Mesenchymal stem cell (in vitro differentiated cells and primary cell): ENCODE results near the gene JMJD6.

Experiments used
- DNase-seq: peaks from one replicate; pipeline ENCODE4 v3.0.0-alpha.2; 2013
- H2AFZ ChIP-seq: one replicate; pipeline ENCODE4 v1.6.1; 2013; ENCODE audit warnings: low read depth, mild to moderate bottlenecking, control low read depth, inconsistent platforms, low read length, moderate library complexity
- H2AK5ac ChIP-seq: 2 replicates; pipeline ENCODE4 v1.6.1; 2013; ENCODE audit warnings: low read length, moderate library complexity, mild to moderate bottlenecking, inconsistent platforms; ENCODE audit not compliant: severe bottlenecking
- H2BK120ac ChIP-seq: one replicate; pipeline ENCODE4 v1.6.1; 2013; ENCODE audit warnings: low read depth, mild to moderate bottlenecking, inconsistent platforms, low read length, moderate library complexity
- H2BK12ac ChIP-seq, 2 experiments: one replicate each; pipeline ENCODE4 v1.6.1; 2013; ENCODE audit warnings: inconsistent platforms in 2 of 2, low read length in 2 of 2, mild to moderate bottlenecking in 2 of 2, moderate library complexity in 2 of 2, control low read depth in 1 of 2
- H2BK15ac ChIP-seq: one replicate; pipeline ENCODE4 v1.6.1; 2013; ENCODE audit warnings: mild to moderate bottlenecking, low read depth, inconsistent platforms; ENCODE audit not compliant: poor library complexity, severe bottlenecking
- H2BK5ac ChIP-seq: 2 replicates; pipeline ENCODE4 v1.6.1; 2013; ENCODE audit warnings: low read depth, mild to moderate bottlenecking, low read length, control low read depth, inconsistent platforms; ENCODE audit not compliant: poor library complexity, severe bottlenecking
- H3K14ac ChIP-seq, 2 experiments: one replicate each; pipeline ENCODE4 v1.6.1; 2013; ENCODE audit warnings: inconsistent platforms in 2 of 2, low read length in 2 of 2, control low read depth in 1 of 2, mild to moderate bottlenecking in 1 of 2, moderate library complexity in 1 of 2
- H3K18ac ChIP-seq, 2 experiments: one replicate each; pipeline ENCODE4 v1.6.1; 2013; ENCODE audit warnings: inconsistent platforms in 2 of 2, low read length in 2 of 2, control low read depth in 1 of 2, low read depth in 1 of 2, mild to moderate bottlenecking in 1 of 2
- H3K23ac ChIP-seq, 2 experiments: one replicate each; pipeline ENCODE4 v1.6.1; 2013; ENCODE audit warnings: inconsistent platforms in 2 of 2, low read length in 2 of 2, mild to moderate bottlenecking in 2 of 2, moderate library complexity in 2 of 2, control low read depth in 1 of 2
- H3K27ac ChIP-seq: 2 replicates; pipeline ENCODE4 v1.5.1; 2013; ENCODE audit warnings: mild to moderate bottlenecking, moderate library complexity, low read length, control low read depth, inconsistent platforms; ENCODE audit not compliant: poor library complexity, severe bottlenecking
- H3K27me3 ChIP-seq, 2 experiments: 2 replicates each; pipeline versions ENCODE4 v1.6.1 to v1.7.0; 2013; ENCODE audit warnings: low read length in 2 of 2, mild to moderate bottlenecking in 2 of 2, moderate library complexity in 2 of 2, control low read depth in 1 of 2, inconsistent platforms in 1 of 2; ENCODE audit not compliant: control insufficient read depth in 1 of 2, insufficient read depth in 1 of 2
- H3K36me3 ChIP-seq, 2 experiments: 2 replicates each; pipeline versions ENCODE4 v1.6.1 to v1.7.0; 2013; ENCODE audit warnings: low read length in 2 of 2, control low read depth in 1 of 2, inconsistent platforms in 1 of 2, low read depth in 1 of 2, mild to moderate bottlenecking in 1 of 2; ENCODE audit not compliant: insufficient read depth in 2 of 2, control insufficient read depth in 1 of 2
- H3K4ac ChIP-seq, 2 experiments: one replicate each; pipeline ENCODE4 v1.6.1; 2013; ENCODE audit warnings: inconsistent platforms in 2 of 2, low read length in 2 of 2, mild to moderate bottlenecking in 2 of 2, moderate library complexity in 2 of 2, control low read depth in 1 of 2, low read depth in 1 of 2
- H3K4me1 ChIP-seq: 2 replicates; pipeline ENCODE4 v1.6.1; 2013; ENCODE audit warnings: low read depth, low read length, control low read depth; ENCODE audit not compliant: control insufficient read depth, insufficient read depth
- H3K4me2 ChIP-seq: 2 replicates; pipeline ENCODE4 v1.6.1; 2013; ENCODE audit warnings: low read length, mild to moderate bottlenecking, inconsistent platforms; ENCODE audit not compliant: poor library complexity, severe bottlenecking
- H3K4me3 ChIP-seq, 2 experiments: 2 replicates each; pipeline versions ENCODE4 v1.5.1 to v1.7.0; 2013; ENCODE audit warnings: low read length in 2 of 2, mild to moderate bottlenecking in 2 of 2, control low read depth in 1 of 2, low read depth in 1 of 2; ENCODE audit not compliant: insufficient read depth in 1 of 2
- H3K79me1 ChIP-seq: replicated peaks from 2 replicates; pipeline ENCODE4 v1.6.1; 2013; ENCODE audit warnings: mild to moderate bottlenecking, control low read depth, low read length, inconsistent platforms; ENCODE audit not compliant: poor library complexity, severe bottlenecking
- H3K9ac ChIP-seq: 2 replicates; pipeline ENCODE4 v1.7.0; 2013; ENCODE audit warnings: mild to moderate bottlenecking, low read length, moderate library complexity
- H3K9me3 ChIP-seq: 2 replicates; pipeline ENCODE4 v1.7.0; 2013; ENCODE audit warnings: mild to moderate bottlenecking, low read length; ENCODE audit not compliant: control insufficient read depth
- H4K8ac ChIP-seq: one replicate; pipeline ENCODE4 v1.6.1; 2013; ENCODE audit warnings: inconsistent platforms, mild to moderate bottlenecking, low read length, moderate library complexity
- H4K91ac ChIP-seq: one replicate; pipeline ENCODE4 v1.6.1; 2013; ENCODE audit warnings: mild to moderate bottlenecking, low read length, inconsistent platforms
- WGBS: methylation state at CpG from one replicate; pipeline ENCODE4 v1.1.7; 2013; ENCODE audit warnings: mixed read lengths; 5-methylcytosine and 5-hydroxymethylcytosine counted together

JMJD6 gene

GRCh38 chr17:76672892-76673291 is 53.5 kb downstream of the JMJD6 start:
- Histone ChIP-seq H3K4me2 (no peak overlapping the region), H3K23ac (no peak overlapping the region), H3K4ac (no peak overlapping the region), H4K8ac (no peak overlapping the region), H4K91ac (no peak overlapping the region), H3K14ac (no peak overlapping the region), H3K27me3 (no peaks in the 10 kb centered on the region), H2BK12ac (no peak overlapping the region), H2BK15ac (no peak overlapping the region), H3K4me3 (no peak overlapping the region), H3K4me1 (peaks cover 11% of the 10 kb centered on the region), H2BK5ac (no peak overlapping the region), H3K36me3 (peaks cover 26 to 36% of the 10 kb centered on the region in 2 experiments), H3K9me3 (no peaks in the 10 kb centered on the region), H2AFZ (no peak overlapping the region), H2AK5ac (no peak overlapping the region), H3K27ac (no peak overlapping the region), H3K18ac (no peak overlapping the region), H3K9ac (no peak overlapping the region), H3K79me1 (peaks cover 2% of the 10 kb centered on the region), H2BK120ac (no peak overlapping the region)
- DNase-seq, result no peak
- WGBS, result 97% methylated on average over 3 of the region's 3 CpGs

GRCh38 chr17:76672270-76672851 is 54.0 kb downstream of the JMJD6 start:
- Histone ChIP-seq H4K91ac (no peak overlapping the region), H2BK120ac (peak overlapping the region; percentile 55), H4K8ac (peak overlapping the region; percentile 95), H3K4me2 (peak overlapping the region; percentile 91), H3K27ac (peak overlapping the region; percentile 94), H3K14ac (peak overlapping the region in 1 of 2 experiments; percentile 45), H3K23ac (no peak overlapping the region), H3K4me1 (peaks cover 12% of the 10 kb centered on the region), H2BK12ac (no peak overlapping the region), H3K4ac (peak overlapping the region in 1 of 2 experiments; percentile 73), H3K18ac (peak overlapping the region; percentile 59 to 77), H3K9me3 (no peaks in the 10 kb centered on the region), H3K79me1 (peaks cover 2% of the 10 kb centered on the region), H3K4me3 (peak overlapping the region in 1 of 2 experiments; percentile 83), H3K9ac (peak overlapping the region; percentile 90), H2BK15ac (no peak overlapping the region), H2AK5ac (no peak overlapping the region), H3K27me3 (peaks cover 0 to 2% of the 10 kb centered on the region in 2 experiments), H2BK5ac (peak overlapping the region; percentile 69), H2AFZ (no peak overlapping the region), H3K36me3 (peaks cover 20 to 31% of the 10 kb centered on the region in 2 experiments)
- WGBS, result 68% methylated on average over 12 of the region's 13 CpGs
- DNase-seq, result no peak

GRCh38 chr17:76671912-76672262 is 54.5 kb downstream of the JMJD6 start:
- no peak overlapping the region for H3K23ac ChIP-seq
- H4K91ac ChIP-seq, result no peak overlapping the region
- H3K9ac ChIP-seq, result peak overlapping the region; percentile 90
- peak overlapping the region; percentile 94 for H3K27ac ChIP-seq
- H4K8ac ChIP-seq, result peak overlapping the region; percentile 95
- H2BK12ac ChIP-seq, result no peak overlapping the region
- peaks cover 0 to 4% of the 10 kb centered on the region in 2 experiments for H3K27me3 ChIP-seq
- no peak overlapping the region for H2AFZ ChIP-seq
- 1% methylated on average over 19 of the region's 19 CpGs for WGBS
- peaks cover 13% of the 10 kb centered on the region for H3K4me1 ChIP-seq
- H2AK5ac ChIP-seq, result no peak overlapping the region
- no peak overlapping the region for H2BK15ac ChIP-seq
- peak overlapping the region; percentile 44 to 83 for H3K4me3 ChIP-seq
- DNase-seq, result no peak
- no peaks in the 10 kb centered on the region for H3K9me3 ChIP-seq
- no peak overlapping the region for H2BK120ac ChIP-seq
- H3K4me2 ChIP-seq, result peak overlapping the region; percentile 91
- H2BK5ac ChIP-seq, result peak overlapping the region; percentile 20
- no peak overlapping the region for H3K14ac ChIP-seq
- H3K79me1 ChIP-seq, result peaks cover 2% of the 10 kb centered on the region
- H3K18ac ChIP-seq, result peak overlapping the region; percentile 59 to 77
- peaks cover 17 to 27% of the 10 kb centered on the region in 2 experiments for H3K36me3 ChIP-seq
- H3K4ac ChIP-seq, result peak overlapping the region in 1 of 2 experiments; percentile 73

- WGBS, result 19% methylated on average over 32 of the region's 32 CpGs
- peak overlapping the region; percentile 91 for H3K27ac ChIP-seq
These were observed 55.1 kb downstream of the JMJD6 start for GRCh38 chr17:76671123-76671911.

More at GRCh38 chr17:76671123-76671911, 55.1 kb downstream of the JMJD6 start:
- Histone ChIP-seq H4K91ac (peak overlapping the region; percentile 98), H2BK5ac (peak overlapping the region; percentile 80), H3K4me2 (peak overlapping the region; percentile 67), H2AFZ (peak overlapping the region; percentile 88), H3K4me1 (peaks cover 14% of the 10 kb centered on the region), H3K9ac (peak overlapping the region; percentile 90), H2BK120ac (peak overlapping the region; percentile 88), H3K36me3 (peaks cover 14 to 22% of the 10 kb centered on the region in 2 experiments), H2AK5ac (peak overlapping the region; percentile 42), H2BK15ac (no peak overlapping the region), H3K4ac (peak overlapping the region; percentile 90 to 91), H3K14ac (peak overlapping the region in 1 of 2 experiments; percentile 92), H3K23ac (peak overlapping the region in 1 of 2 experiments; percentile 6), H3K9me3 (no peaks in the 10 kb centered on the region), H3K18ac (peak overlapping the region; percentile 74 to 92), H3K79me1 (peaks cover 2% of the 10 kb centered on the region), H4K8ac (peak overlapping the region; percentile 100), H2BK12ac (peak overlapping the region; percentile 17 to 44), H3K27me3 (peaks cover 0 to 4% of the 10 kb centered on the region in 2 experiments), H3K4me3 (peak overlapping the region; percentile 31 to 83)
- peak; percentile 100 for DNase-seq
